Measurements from ENCODE around the gene DAAM1.

The DAAM1 gene

GRCh38 chr14:59282378-59282765, 93.9 kb downstream of the DAAM1 start:
- Mint-ChIP-seq H3K4me1 (no peaks in the 10 kb centered on the region), H3K27me3 (ENCODE audit: low read depth, poor library complexity) (no peaks in the 10 kb centered on the region), H3K27ac (no peak overlapping the region), H3K36me3 (ENCODE audit: low read depth) (peaks cover 66% of the 10 kb centered on the region), H3K9me3 (peaks cover 43% of the 10 kb centered on the region), H3K4me3 (no peak overlapping the region)
- no peak for DNase-seq
- no peak for TF ChIP-seq CTCF (IDR thresholded peaks at IDR 0.05)

- Mint-ChIP-seq H3K27me3 (ENCODE audit: low read depth, poor library complexity) (no peaks in the 10 kb centered on the region), H3K27ac (no peak overlapping the region), H3K4me1 (no peaks in the 10 kb centered on the region), H3K9me3 (peaks cover 48% of the 10 kb centered on the region), H3K36me3 (ENCODE audit: low read depth) (peaks cover 66% of the 10 kb centered on the region), H3K4me3 (no peak overlapping the region)
- DNase-seq: no peak
- TF ChIP-seq CTCF (IDR thresholded peaks at IDR 0.05): no peak
Observed at GRCh38 chr14:59283361-59283760, 94.9 kb downstream of the DAAM1 start.

- no peaks in the 10 kb centered on the region for H3K4me1 Mint-ChIP-seq
- DNase-seq: no peak
- no peak overlapping the region for H3K4me3 Mint-ChIP-seq
- no peak overlapping the region for H3K27ac Mint-ChIP-seq
- H3K36me3 Mint-ChIP-seq (ENCODE audit: low read depth): peaks cover 66% of the 10 kb centered on the region
- no peak for TF ChIP-seq CTCF (IDR thresholded peaks at IDR 0.05)
- H3K9me3 Mint-ChIP-seq: peaks cover 48% of the 10 kb centered on the region
- H3K27me3 Mint-ChIP-seq (ENCODE audit: low read depth, poor library complexity): no peaks in the 10 kb centered on the region
Observed at GRCh38 chr14:59284059-59284458, 95.6 kb downstream of the DAAM1 start.

- H3K27me3 Mint-ChIP-seq (ENCODE audit: low read depth, poor library complexity): no peaks in the 10 kb centered on the region
- H3K9me3 Mint-ChIP-seq: peaks cover 8% of the 10 kb centered on the region
- H3K4me3 Mint-ChIP-seq: no peak overlapping the region
- no peak for TF ChIP-seq CTCF (IDR thresholded peaks at IDR 0.05)
- H3K27ac Mint-ChIP-seq: peak overlapping the region; percentile 16
- no peak for DNase-seq
- H3K36me3 Mint-ChIP-seq (ENCODE audit: low read depth): peaks cover 36% of the 10 kb centered on the region
- peaks cover 28% of the 10 kb centered on the region for H3K4me1 Mint-ChIP-seq
Observed at GRCh38 chr14:59292028-59292427, 103.6 kb downstream of the DAAM1 start.

- Mint-ChIP-seq H3K9me3 (no peaks in the 10 kb centered on the region), H3K27ac (peak overlapping the region; percentile 70), H3K36me3 (ENCODE audit: low read depth) (peaks cover 36% of the 10 kb centered on the region), H3K4me3 (no peak overlapping the region), H3K27me3 (ENCODE audit: low read depth, poor library complexity) (no peaks in the 10 kb centered on the region), H3K4me1 (peaks cover 28% of the 10 kb centered on the region)
- no peak for TF ChIP-seq CTCF (IDR thresholded peaks at IDR 0.05)
- no peak for DNase-seq
Observed at GRCh38 chr14:59292921-59293534, 104.6 kb downstream of the DAAM1 start.

DNA sequence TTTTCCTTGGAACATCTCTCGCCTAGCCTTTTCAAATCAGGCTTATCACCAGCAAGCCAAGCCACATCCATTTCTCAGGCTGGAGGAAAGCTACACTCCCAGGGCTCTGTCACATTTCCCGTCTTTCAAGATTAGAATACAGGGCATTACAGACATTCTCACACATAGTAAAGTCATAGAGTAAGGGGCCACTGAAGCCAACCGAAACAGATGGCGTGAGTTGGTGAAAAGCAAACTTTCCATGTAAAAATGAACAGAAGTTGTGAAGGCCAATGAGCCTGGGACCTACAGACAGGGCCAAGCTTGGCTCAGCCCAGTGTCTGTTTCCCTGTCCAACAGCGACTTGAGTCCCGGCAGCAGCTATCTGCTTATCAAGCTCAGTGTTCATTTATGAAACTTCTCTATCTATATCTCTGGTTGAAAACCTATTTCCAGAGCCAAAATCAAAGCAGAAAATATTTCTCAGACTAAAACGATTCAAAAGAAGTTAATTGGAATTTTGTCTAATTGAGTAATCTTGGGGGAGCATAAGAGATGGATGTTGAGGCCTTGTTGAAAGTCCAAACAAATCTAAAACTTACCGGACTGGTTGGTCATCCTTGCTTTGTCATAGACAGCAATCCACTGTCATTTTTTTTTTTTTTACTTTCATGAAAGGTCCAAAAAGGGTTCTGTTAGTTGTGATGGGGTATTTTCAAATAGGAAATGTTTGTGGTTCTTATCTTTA, 105.6 kb downstream of the DAAM1 start:
- Mint-ChIP-seq H3K36me3 (ENCODE audit: low read depth) (peaks cover 33% of the 10 kb centered on the region), H3K27me3 (ENCODE audit: low read depth, poor library complexity) (no peaks in the 10 kb centered on the region), H3K4me3 (no peak overlapping the region), H3K4me1 (peaks cover 28% of the 10 kb centered on the region), H3K9me3 (no peaks in the 10 kb centered on the region), H3K27ac (no peak overlapping the region)
- TF ChIP-seq CTCF (IDR thresholded peaks at IDR 0.05): no peak
- DNase-seq: no peak
